HCT116 (cell line): ENCODE measurements around the gene SUCLG1. TPM values are rescaled to one million over a fixed set of nuclear protein-coding genes. Genes with fewer than 3 reads are reported as not detected.

Experiments used
- ATAC-seq: fragments of 200-7000 bp; cut with Tn5 transposase; 2 replicates; pipeline ENCODE4 v1.9.1; 2020; ENCODE audit warnings: mild to moderate bottlenecking, moderate library complexity
- BruUV-seq: library from RNA; stranded (reverse); fragments of 400-500 nt; replicated peaks from 2 replicates; lab custom pipeline; 2021; lab: Mats Ljungman, UMichigan
- CTCF ChIA-PET: fragments of 300-600 bp; sonication (Branson Sonifier 250); formaldehyde crosslinking; loops from one replicate; lab custom pipeline; 2021; ENCODE audit warnings: antibody characterized with exemption; lab: Charles Lee
- POLR2A ChIA-PET: fragments of 300-600, 350-600 bp; sonication (Branson Sonifier 250); formaldehyde crosslinking; loops from one replicate; lab custom pipeline; 2021; ENCODE audit warnings: antibody characterized with exemption; lab: Charles Lee
- RAD21 ChIA-PET, 2 experiments: fragments of 300-600 bp; sonication (Branson Sonifier 250); formaldehyde crosslinking; loops; one replicate each; lab custom pipeline; 2023; ENCODE audit warnings: low total read pairs in 2 of 2; ENCODE audit not compliant: uncharacterized antibody in 2 of 2, unreplicated experiment in 2 of 2, low non-redundant PET in 1 of 2; lab: Charles Lee
- DNase-seq: peaks from one replicate; pipeline ENCODE4 v3.0.0-alpha.2; 2010; ENCODE audit warnings: low read depth, low spot score
- H2AFZ ChIP-seq: fragments of 200-600 bp; shearing (Covaris generic), sonication (generic); 2 replicates; pipeline ENCODE4 v1.6.1; 2017; ENCODE audit warnings: low read depth, mixed run types, mixed read lengths, antibody characterized with exemption, low read length; ENCODE audit not compliant: poor library complexity, severe bottlenecking
- H3K27ac ChIP-seq: 2 replicates; pipeline ENCODE4 v1.5.1; 2012; ENCODE audit warnings: low read depth, low read length
- H3K27me3 ChIP-seq: fragments of 200-600 bp; sonication (generic); 2 replicates; pipeline ENCODE4 v1.6.1; 2016; ENCODE audit warnings: mixed run types, low read length, mixed read lengths; ENCODE audit not compliant: insufficient read depth
- H3K36me3 ChIP-seq, 2 experiments: fragments of 200-500 bp in 1 of 2; fragments of 200-600 bp in 1 of 2; sonication (Bioruptor generic) in 1 of 2; sonication (generic) in 1 of 2; 2 replicates each; pipeline versions ENCODE4 v1.5.1 to v1.6.1; 2014 to 2016; ENCODE audit warnings: low read length in 2 of 2, inconsistent platforms in 1 of 2, mixed read lengths in 1 of 2, mixed run types in 1 of 2; ENCODE audit not compliant: insufficient read depth in 2 of 2, control insufficient read depth in 1 of 2
- H3K4me1 ChIP-seq, 2 experiments: fragments of 200-600 bp in 1 of 2; sonication (generic) in 1 of 2; 2 replicates each; pipeline versions ENCODE4 v1.5.1 to v1.6.1; 2012 to 2017; ENCODE audit warnings: low read length in 2 of 2, inconsistent platforms in 1 of 2, mild to moderate bottlenecking in 1 of 2, mixed read lengths in 1 of 2, mixed run types in 1 of 2, moderate library complexity in 1 of 2; ENCODE audit not compliant: insufficient read depth in 2 of 2, control insufficient read depth in 1 of 2
- H3K4me2 ChIP-seq: fragments of 200-600 bp; sonication (generic); 2 replicates; pipeline ENCODE4 v1.6.1; 2017; ENCODE audit warnings: mixed run types, low read length, mixed read lengths
- H3K4me3 ChIP-seq, 2 experiments: fragments of 200-600 bp in 1 of 2; sonication (generic) in 1 of 2; replicated peaks in 1 of 2; 2 replicates each; pipeline ENCODE4 v1.5.1; 2011 to 2016; ENCODE audit warnings: low read length in 2 of 2, control low read depth in 1 of 2, low read depth in 1 of 2, mild to moderate bottlenecking in 1 of 2, mixed read lengths in 1 of 2, mixed run types in 1 of 2
- H3K79me2 ChIP-seq: fragments of 200-600 bp; sonication (generic); 2 replicates; pipeline ENCODE4 v1.6.1; 2017; ENCODE audit warnings: mild to moderate bottlenecking, mixed run types, low read length, moderate library complexity, mixed read lengths; ENCODE audit not compliant: insufficient read depth
- H3K9ac ChIP-seq: fragments of 200-600 bp; sonication (generic); 2 replicates; pipeline ENCODE4 v1.6.1; 2016; ENCODE audit warnings: low read length, mixed read lengths
- H3K9me2 ChIP-seq: fragments of 200-600 bp; sonication (generic), shearing (Covaris generic); 2 replicates; pipeline ENCODE4 v1.6.1; 2017; ENCODE audit warnings: mixed run types, mild to moderate bottlenecking, moderate library complexity; ENCODE audit not compliant: insufficient read depth
- H3K9me3 ChIP-seq, 2 experiments: fragments of 200-500 bp in 1 of 2; fragments of 200-600 bp in 1 of 2; sonication (Bioruptor generic) in 1 of 2; sonication (generic) in 1 of 2; 2 replicates each; pipeline ENCODE4 v1.6.1; 2014 to 2017; ENCODE audit warnings: low read length in 2 of 2, mixed read lengths in 2 of 2, inconsistent platforms in 1 of 2, low read depth in 1 of 2, mild to moderate bottlenecking in 1 of 2, mixed run types in 1 of 2, moderate library complexity in 1 of 2; ENCODE audit not compliant: control insufficient read depth in 1 of 2, insufficient read depth in 1 of 2
- H4K20me1 ChIP-seq: fragments of 200-600 bp; sonication (generic), shearing (Covaris generic); 2 replicates; pipeline ENCODE4 v1.6.1; 2017; ENCODE audit warnings: mixed run types, mild to moderate bottlenecking, moderate library complexity; ENCODE audit not compliant: insufficient read depth
- ATF3 ChIP-seq: IDR thresholded peaks from 2 replicates; pipeline ENCODE4 v1.6.1; 2012
- CBX3 ChIP-seq: IDR thresholded peaks from 2 replicates; pipeline ENCODE4 v1.6.1; 2012; ENCODE audit warnings: low read depth
- EGR1 ChIP-seq: IDR thresholded peaks from 2 replicates; pipeline ENCODE4 v1.6.1; 2012; ENCODE audit warnings: low read depth
- ELF1 ChIP-seq: IDR thresholded peaks from 2 replicates; pipeline ENCODE4 v1.6.1; 2012; ENCODE audit warnings: low read depth, borderline replicate concordance
- EZH2 ChIP-seq: fragments of 200-600 bp; sonication (generic); IDR thresholded peaks from 2 replicates; pipeline ENCODE4 v1.6.1; 2017; ENCODE audit warnings: antibody characterized with exemption, mixed run types
- MAX ChIP-seq: IDR thresholded peaks from 2 replicates; pipeline ENCODE4 v1.6.1; 2012
- POLR2A ChIP-seq: IDR thresholded peaks from 2 replicates; pipeline ENCODE4 v1.7.0; 2011; ENCODE audit warnings: borderline replicate concordance; ENCODE audit not compliant: insufficient read depth, insufficient read length; ENCODE audit errors: extremely low read depth
- POLR2AphosphoS5 ChIP-seq: IDR thresholded peaks from 2 replicates; pipeline ENCODE4 v1.6.1; 2011; ENCODE audit warnings: mild to moderate bottlenecking, low read depth, low read length, moderate library complexity
- RAD21 ChIP-seq: IDR thresholded peaks from 2 replicates; pipeline ENCODE4 v1.6.1; 2012; ENCODE audit warnings: low read depth, mild to moderate bottlenecking
- REST ChIP-seq: IDR thresholded peaks from 2 replicates; pipeline ENCODE4 v1.6.1; 2012; ENCODE audit warnings: low read depth
- SIN3A ChIP-seq: IDR thresholded peaks from 2 replicates; pipeline ENCODE4 v1.6.1; 2012; ENCODE audit warnings: low read depth
- TCF7L2 ChIP-seq: IDR thresholded peaks from 2 replicates; pipeline ENCODE4 v1.7.0; 2011; ENCODE audit warnings: borderline replicate concordance, inconsistent platforms; ENCODE audit not compliant: insufficient read depth, insufficient read length; ENCODE audit errors: extremely low read depth
- intact Hi-C: fragments of 100-400 bp; cut with micrococcal nuclease; formaldehyde crosslinking; loops from 2 replicates; pipeline ENCODE4 v1.10.0; 2022
- total RNA-seq: library from RNA; stranded (reverse); gene quantifications from one replicate; pipeline ENCODE4 v1.2.1, GENCODE V29; 2021; ENCODE audit not compliant: unreplicated experiment

SUCLG1 gene
- total RNA-seq, 1 experiment from 2014 or later, result 56.3 TPM

GRCh38 chr2:84459018-84459943, at the start of gene SUCLG1 (continued):
- no peak for TF ChIP-seq TCF7L2
- TF ChIP-seq MAX, result peak; percentile 65
- peak; percentile 57 for TF ChIP-seq POLR2AphosphoS5
- peak; percentile 54; the same call in 1 of the 2 replicates for TF ChIP-seq SIN3A
- TF ChIP-seq CBX3, result no peak
- TF ChIP-seq ELF1, result no peak; the same call in 1 of the 2 replicates
- TF ChIP-seq RAD21, result no peak
- no peak for TF ChIP-seq EGR1

GRCh38 chr2:84498150-84498799, 39.2 kb upstream of the SUCLG1 start:
- ChIA-PET POLR2A (no interaction called here), CTCF (interaction anchor here (1.0 to 1.7 kb wide), 3 partner anchors 360 to 428 kb away, joined by 3 to 8 read pairs (median 5); no protein-coding TSS in a partner anchor)
- Histone ChIP-seq H3K4me3 (no peak overlapping the region), H3K27me3 (no peaks in the 10 kb centered on the region), H3K9me3 (no peaks in the 10 kb centered on the region)
- BruUV-seq, result no TSS peak
- ATAC-seq, result no peak
- TF ChIP-seq ELF1 (no peak), REST (no peak), EGR1 (no peak), EZH2 (no peak), CBX3 (no peak), POLR2AphosphoS5 (no peak), POLR2A (no peak), MAX (no peak), ATF3 (no peak)
- TF ChIP-seq, all 23 proteins: peak for 0
- Histone ChIP-seq H3K4me2 (no peak overlapping the region), H3K9me2 (no peaks in the 10 kb centered on the region), H3K4me1 (no peaks in the 10 kb centered on the region; a peak in 1 of 4 replicates), H3K27ac (no peak overlapping the region), H3K36me3 (no peaks in the 10 kb centered on the region), H4K20me1 (no peaks in the 10 kb centered on the region), H2AFZ (no peak overlapping the region), H3K79me2 (no peaks in the 10 kb centered on the region), H3K9ac (no peak overlapping the region)
- intact Hi-C loops, result no loop called here
- no peak for DNase-seq
- RAD21 ChIA-PET, result no interaction called here
